ENCODE data around the gene ZNF521. TPM values are rescaled to one million over a fixed set of nuclear protein-coding genes. Genes with fewer than 3 reads are reported as not detected.

Gene ZNF521
- total RNA-seq, 2 donors from 2014 or later, result 8.0 to 17.2 TPM

GRCh38 chr18:25055076-25055475 is 296.9 kb downstream of the ZNF521 start:
- ATAC-seq (ENCODE audit: insufficient number of reproducible peaks, low FRiP score, low read depth) (no peak), DNase-seq (ENCODE audit: low spot score) (no peak)
- no peak for TF ChIP-seq CTCF (IDR thresholded peaks at IDR 0.05)
- no peak overlapping the region for H3K4me3 ChIP-seq
- H3K27ac ChIP-seq, result no peak overlapping the region
- H3K9me3 ChIP-seq, result no peaks in the 10 kb centered on the region
- H3K36me3 ChIP-seq, result no peaks in the 10 kb centered on the region
- no peaks in the 10 kb centered on the region for H3K4me1 ChIP-seq (ENCODE audit: control insufficient read depth in 1 of 2, low read depth in 2 of 2)
- no peaks in the 10 kb centered on the region for H3K27me3 ChIP-seq (replicated peaks; ENCODE audit: insufficient read depth)

GRCh38 chr18:25053466-25053865 is 298.5 kb downstream of the ZNF521 start:
- no peak for TF ChIP-seq CTCF (IDR thresholded peaks at IDR 0.05)
- no peak for ATAC-seq (ENCODE audit: insufficient number of reproducible peaks, low FRiP score, low read depth)
- Histone ChIP-seq H3K4me1 (ENCODE audit: control insufficient read depth in 1 of 2, low read depth in 2 of 2) (no peaks in the 10 kb centered on the region), H3K36me3 (no peaks in the 10 kb centered on the region), H3K9me3 (no peaks in the 10 kb centered on the region), H3K27me3 (replicated peaks; ENCODE audit: insufficient read depth) (no peaks in the 10 kb centered on the region), H3K4me3 (no peak overlapping the region), H3K27ac (no peak overlapping the region)
- DNase-seq (ENCODE audit: low spot score), result no peak

GRCh38 chr18:25052511-25052921 is 299.4 kb downstream of the ZNF521 start:
- H3K27me3 ChIP-seq (replicated peaks; ENCODE audit: insufficient read depth), result no peaks in the 10 kb centered on the region
- no peaks in the 10 kb centered on the region for H3K36me3 ChIP-seq
- H3K4me3 ChIP-seq, result no peak overlapping the region
- H3K27ac ChIP-seq, result no peak overlapping the region
- no peak for TF ChIP-seq CTCF (IDR thresholded peaks at IDR 0.05)
- H3K4me1 ChIP-seq (ENCODE audit: control insufficient read depth in 1 of 2, low read depth in 2 of 2), result no peaks in the 10 kb centered on the region
- no peak for DNase-seq (ENCODE audit: low spot score)
- ATAC-seq (ENCODE audit: insufficient number of reproducible peaks, low FRiP score, low read depth), result no peak
- H3K9me3 ChIP-seq, result no peaks in the 10 kb centered on the region

- Histone ChIP-seq H3K27ac (no peak overlapping the region), H3K36me3 (no peaks in the 10 kb centered on the region), H3K4me3 (no peak overlapping the region), H3K4me1 (ENCODE audit: control insufficient read depth in 1 of 2, low read depth in 2 of 2) (no peaks in the 10 kb centered on the region), H3K27me3 (replicated peaks; ENCODE audit: insufficient read depth) (no peaks in the 10 kb centered on the region), H3K9me3 (no peaks in the 10 kb centered on the region)
- DNase-seq (ENCODE audit: low spot score) (no peak), ATAC-seq (ENCODE audit: insufficient number of reproducible peaks, low FRiP score, low read depth) (no peak)
- no peak for TF ChIP-seq CTCF (IDR thresholded peaks at IDR 0.05)
Observed at GRCh38 chr18:25050605-25051004, 301.4 kb downstream of the ZNF521 start.

- H3K4me3 ChIP-seq, result no peak overlapping the region
- H3K9me3 ChIP-seq, result no peaks in the 10 kb centered on the region
- no peaks in the 10 kb centered on the region for H3K27me3 ChIP-seq (replicated peaks; ENCODE audit: insufficient read depth)
- ATAC-seq (ENCODE audit: insufficient number of reproducible peaks, low FRiP score, low read depth) (no peak), DNase-seq (ENCODE audit: low spot score) (no peak)
- no peak overlapping the region for H3K27ac ChIP-seq
- no peaks in the 10 kb centered on the region for H3K4me1 ChIP-seq (ENCODE audit: control insufficient read depth in 1 of 2, low read depth in 2 of 2)
- no peaks in the 10 kb centered on the region for H3K36me3 ChIP-seq
- no peak for TF ChIP-seq CTCF (IDR thresholded peaks at IDR 0.05)
Observed at GRCh38 chr18:25047983-25048382, 304.0 kb downstream of the ZNF521 start.

Data from thoracic aorta (tissue), 2 donors.